Large intestine (tissue), 3 donors: ENCODE data around the gene ZMYM4. TPM values are rescaled to one million over a fixed set of nuclear protein-coding genes. Genes with fewer than 3 reads are reported as not detected.

Experiments used
- DNase-seq, 2 donors: peaks; one replicate each; pipeline versions ENCODE4 v3.0.0 to v3.0.0-alpha.2; 2013
- H3K27ac ChIP-seq: one replicate; pipeline ENCODE4 v1.5.1; 2013; ENCODE audit warnings: low read length
- H3K27me3 ChIP-seq: 2 replicates; pipeline ENCODE4 v1.6.1; 2013; ENCODE audit warnings: low read length; ENCODE audit not compliant: control insufficient read depth, insufficient read depth
- H3K36me3 ChIP-seq: 2 replicates; pipeline ENCODE4 v1.6.1; 2013; ENCODE audit warnings: low read length; ENCODE audit not compliant: control insufficient read depth, insufficient read depth
- H3K4me1 ChIP-seq: one replicate; pipeline ENCODE4 v1.6.1; 2013; ENCODE audit warnings: low read length; ENCODE audit not compliant: control insufficient read depth, insufficient read depth
- H3K4me3 ChIP-seq: one replicate; pipeline ENCODE4 v1.5.1; 2013; ENCODE audit warnings: low read length
- H3K9me3 ChIP-seq: one replicate; pipeline ENCODE4 v1.6.1; 2013; ENCODE audit warnings: mild to moderate bottlenecking, low read depth, low read length, moderate library complexity; ENCODE audit not compliant: control insufficient read depth
- WGBS: methylation state at CpG from one replicate; pipeline ENCODE4 v1.1.5; 2013; ENCODE audit warnings: low lambda C conversion rate; ENCODE audit not compliant: insufficient coverage; 5-methylcytosine and 5-hydroxymethylcytosine counted together
- polyA plus RNA-seq: library from polyadenylated mRNA; unstranded; fragments of 120-200 nt; gene quantifications from one replicate; pipeline ENCODE4 v1.2.1, GENCODE V29; 2013

The ZMYM4 gene
- polyA plus RNA-seq, 1 donor, result 33.4 TPM

- WGBS, result no CpG with 5 or more reads among the region's 4 CpGs
- Histone ChIP-seq H3K4me1 (peaks cover 4% of the 10 kb centered on the region), H3K9me3 (no peaks in the 10 kb centered on the region), H3K27me3 (no peaks in the 10 kb centered on the region), H3K36me3 (peaks cover 7% of the 10 kb centered on the region), H3K4me3 (no peak overlapping the region), H3K27ac (no peak overlapping the region)
- DNase-seq, result no peak
Measured at GRCh38 chr1:35274197-35274596, 5.7 kb downstream of the ZMYM4 start.

GRCh38 chr1:35278886-35279554 is 10.5 kb downstream of the ZMYM4 start:
- 75% methylated on average over 4 of the region's 6 CpGs for WGBS
- Histone ChIP-seq H3K4me1 (no peaks in the 10 kb centered on the region), H3K27me3 (no peaks in the 10 kb centered on the region), H3K9me3 (peaks cover 9% of the 10 kb centered on the region), H3K27ac (no peak overlapping the region), H3K36me3 (peaks cover 14% of the 10 kb centered on the region), H3K4me3 (no peak overlapping the region)
- no peak for DNase-seq

- 88% methylated on average over 1 of the region's 1 CpG for WGBS
- DNase-seq, result no peak
- Histone ChIP-seq H3K9me3 (peaks cover 9% of the 10 kb centered on the region), H3K4me3 (no peak overlapping the region), H3K36me3 (peaks cover 14% of the 10 kb centered on the region), H3K27ac (no peak overlapping the region), H3K27me3 (no peaks in the 10 kb centered on the region), H3K4me1 (no peaks in the 10 kb centered on the region)
Measured at GRCh38 chr1:35279555-35279904, 11.0 kb downstream of the ZMYM4 start.

GRCh38 chr1:35280006-35280405 is 11.5 kb downstream of the ZMYM4 start:
- H3K4me1 ChIP-seq, result no peaks in the 10 kb centered on the region
- peaks cover 9% of the 10 kb centered on the region for H3K9me3 ChIP-seq
- DNase-seq, result no peak

GRCh38 chr1:35281565-35281964 is 13.1 kb downstream of the ZMYM4 start:
- Histone ChIP-seq H3K4me1 (no peaks in the 10 kb centered on the region), H3K4me3 (no peak overlapping the region)
- no CpG with 5 or more reads among the region's 3 CpGs for WGBS

More at GRCh38 chr1:35280006-35280405, 11.5 kb downstream of the ZMYM4 start:
- H3K27me3 ChIP-seq, result no peaks in the 10 kb centered on the region
- H3K36me3 ChIP-seq, result peaks cover 14% of the 10 kb centered on the region
- WGBS, result no CpG with 5 or more reads among the region's 1 CpG
- no peak overlapping the region for H3K4me3 ChIP-seq
- no peak overlapping the region for H3K27ac ChIP-seq

GRCh38 chr1:35282172-35282571 is 13.7 kb downstream of the ZMYM4 start:
- H3K9me3 ChIP-seq, result peaks cover 9% of the 10 kb centered on the region
- DNase-seq, result no peak
- H3K27me3 ChIP-seq, result no peaks in the 10 kb centered on the region
- H3K36me3 ChIP-seq, result peaks cover 14% of the 10 kb centered on the region
- no peak overlapping the region for H3K27ac ChIP-seq
- no peak overlapping the region for H3K4me3 ChIP-seq
- H3K4me1 ChIP-seq, result no peaks in the 10 kb centered on the region

More at GRCh38 chr1:35281565-35281964, 13.1 kb downstream of the ZMYM4 start:
- no peak for DNase-seq
- H3K27ac ChIP-seq, result no peak overlapping the region
- peaks cover 14% of the 10 kb centered on the region for H3K36me3 ChIP-seq
- H3K27me3 ChIP-seq, result no peaks in the 10 kb centered on the region
- peaks cover 9% of the 10 kb centered on the region for H3K9me3 ChIP-seq

- Histone ChIP-seq H3K27me3 (no peaks in the 10 kb centered on the region), H3K9me3 (peaks cover 9% of the 10 kb centered on the region), H3K4me3 (no peak overlapping the region), H3K27ac (no peak overlapping the region), H3K36me3 (peaks cover 3% of the 10 kb centered on the region), H3K4me1 (no peaks in the 10 kb centered on the region)
- WGBS, result 100% methylated on average over 1 of the region's 3 CpGs
- no peak for DNase-seq
Measured at GRCh38 chr1:35284852-35285251, 16.3 kb downstream of the ZMYM4 start.

- WGBS, result 100% methylated on average over 1 of the region's 5 CpGs
- H3K4me3 ChIP-seq, result no peak overlapping the region
- H3K27ac ChIP-seq, result no peak overlapping the region
- no peaks in the 10 kb centered on the region for H3K4me1 ChIP-seq
- H3K27me3 ChIP-seq, result no peaks in the 10 kb centered on the region
- DNase-seq, result no peak
- peaks cover 5% of the 10 kb centered on the region for H3K36me3 ChIP-seq
- H3K9me3 ChIP-seq, result peaks cover 8% of the 10 kb centered on the region
Measured at GRCh38 chr1:35285771-35286606, 17.5 kb downstream of the ZMYM4 start.

GRCh38 chr1:35287807-35288640 is 19.5 kb downstream of the ZMYM4 start:
- Histone ChIP-seq H3K4me1 (no peaks in the 10 kb centered on the region), H3K4me3 (no peak overlapping the region), H3K27me3 (no peaks in the 10 kb centered on the region), H3K36me3 (peaks cover 3% of the 10 kb centered on the region), H3K9me3 (no peaks in the 10 kb centered on the region), H3K27ac (no peak overlapping the region)
- DNase-seq, result no peak
- WGBS, result 84% methylated on average over 2 of the region's 9 CpGs

GRCh38 chr1:35288761-35289160 is 20.3 kb downstream of the ZMYM4 start:
- Histone ChIP-seq H3K9me3 (no peaks in the 10 kb centered on the region), H3K27me3 (no peaks in the 10 kb centered on the region), H3K4me3 (no peak overlapping the region), H3K27ac (no peak overlapping the region), H3K4me1 (no peaks in the 10 kb centered on the region), H3K36me3 (peaks cover 6% of the 10 kb centered on the region)
- DNase-seq, result no peak
